Naive B cell (primary cell): Measurements from ENCODE around the gene TWNK. TPM values are rescaled to one million over a fixed set of nuclear protein-coding genes. Genes with fewer than 3 reads are reported as not detected.

Experiments
- ATAC-seq, 2 donors: fragments of 150-1000 bp; cut with Tn5 transposase; 2 replicates each; pipeline ENCODE4 v1.10.0; 2021; ENCODE audit warnings: low read depth in 2 of 2, mild to moderate bottlenecking in 2 of 2, moderate library complexity in 2 of 2
- DNase-seq: peaks from one replicate; pipeline ENCODE4 v3.0.0; 2022
- H3K27ac Mint-ChIP-seq, 6 donors: one replicate each; pipeline ENCODE4 v1.8.0; 2020 to 2022; ENCODE audit warnings: mild to moderate bottlenecking in 6 of 6, mixed read lengths in 6 of 6, moderate library complexity in 5 of 6, inconsistent platforms in 2 of 6
- H3K27me3 Mint-ChIP-seq, 3 donors: one replicate each; pipeline ENCODE4 v1.8.0; 2021 to 2022; ENCODE audit warnings: mixed read lengths in 3 of 3, mild to moderate bottlenecking in 1 of 3
- H3K36me3 Mint-ChIP-seq, 2 donors: one replicate each; pipeline ENCODE4 v1.8.0; 2020 to 2022; ENCODE audit warnings: mixed read lengths in 2 of 2, inconsistent platforms in 1 of 2, mild to moderate bottlenecking in 1 of 2
- H3K4me1 Mint-ChIP-seq, 3 donors: one replicate each; pipeline ENCODE4 v1.8.0; 2020 to 2022; ENCODE audit warnings: mixed read lengths in 3 of 3, inconsistent platforms in 1 of 3, mild to moderate bottlenecking in 1 of 3, moderate library complexity in 1 of 3
- H3K4me3 Mint-ChIP-seq, 8 donors: one replicate each; pipeline ENCODE4 v1.8.0; 2020 to 2022; ENCODE audit warnings: mild to moderate bottlenecking in 8 of 8, mixed read lengths in 8 of 8, moderate library complexity in 8 of 8, inconsistent platforms in 2 of 8
- H3K9me3 Mint-ChIP-seq, 7 donors: one replicate each; pipeline ENCODE4 v1.8.0; 2020 to 2022; ENCODE audit warnings: mixed read lengths in 7 of 7, mild to moderate bottlenecking in 5 of 7, inconsistent platforms in 2 of 7, moderate library complexity in 1 of 7
- polyA plus RNA-seq, 6 donors: library from polyadenylated mRNA; unstranded; fragments of 300-500 nt; fragmentation: Illumina TruSeq; gene quantifications; one replicate each; pipeline ENCODE4 v1.2.3, GENCODE V29; 2021; ENCODE audit warnings: low read depth in 6 of 6

Gene TWNK
- polyA plus RNA-seq: 10 to 100 TPM in 2 of 6 donors, 1 to 10 TPM in 3, not detected in 1; 5.5 to 13.3 (median 8.1) TPM

DNA sequence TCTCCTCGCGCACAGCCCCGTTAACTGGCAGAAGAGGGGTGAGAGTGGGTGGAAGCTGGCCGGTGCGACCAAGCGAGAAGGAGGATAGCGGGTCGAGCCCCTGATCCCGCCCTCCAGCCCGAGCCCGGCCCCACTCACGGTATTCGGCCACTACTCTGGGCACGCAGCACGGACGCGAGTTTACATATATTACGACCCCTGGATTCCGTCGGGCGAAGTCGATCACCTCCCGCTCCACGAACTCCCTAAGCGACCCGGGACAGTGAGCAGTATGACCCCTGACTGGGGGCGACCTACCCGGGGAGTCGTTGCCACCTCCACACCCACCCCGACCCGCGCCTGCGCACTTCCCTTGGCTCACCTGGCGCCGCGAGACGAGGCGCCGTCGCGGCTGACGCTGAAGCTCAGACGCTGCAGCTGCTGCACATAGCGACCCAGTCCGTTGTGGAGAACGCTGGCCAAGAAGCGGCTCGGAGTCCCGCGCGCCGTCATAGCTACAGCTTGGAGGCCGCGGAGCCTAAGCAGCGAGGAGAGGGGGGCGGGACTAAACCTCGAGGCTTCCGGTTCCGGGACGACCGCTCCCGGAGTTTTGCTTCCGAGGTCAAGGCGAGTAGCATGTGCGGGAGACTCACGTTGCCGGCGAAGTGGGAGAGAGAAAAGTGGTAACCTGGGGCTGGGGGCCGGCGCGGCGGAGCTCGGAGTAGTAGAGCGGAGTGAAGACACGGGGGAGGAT, at the start of gene TWNK, which contains the start of gene MRPL43:
TWNK (plus strand) TSS at position 592 of the 733 bp plus-strand sequence. CDS start 668 bp downstream, outside the sequence.
MRPL43 (minus strand) TSS at position 546 of the 733 bp plus-strand sequence; CDS start at position 492, 54 bp downstream.
- DNase-seq (peak; percentile 79), ATAC-seq (peak; percentile 96 to 97)
- H3K36me3 Mint-ChIP-seq: peaks cover 16 to 25% of the 10 kb centered on the region in 2 donors
- peak within 1 kb of the TSS; percentile 93 to 100 (median 98) for H3K4me3 Mint-ChIP-seq
- H3K27me3 Mint-ChIP-seq: no peaks in the 10 kb centered on the region
- peaks cover 29 to 48% (median 36%) of the 10 kb centered on the region in 3 donors for H3K4me1 Mint-ChIP-seq
- peaks cover 0 to 8% (median 0%) of the 10 kb centered on the region in 7 donors for H3K9me3 Mint-ChIP-seq
- peak within 1 kb of the TSS; percentile 86 to 97 (median 94) for H3K27ac Mint-ChIP-seq

DNA sequence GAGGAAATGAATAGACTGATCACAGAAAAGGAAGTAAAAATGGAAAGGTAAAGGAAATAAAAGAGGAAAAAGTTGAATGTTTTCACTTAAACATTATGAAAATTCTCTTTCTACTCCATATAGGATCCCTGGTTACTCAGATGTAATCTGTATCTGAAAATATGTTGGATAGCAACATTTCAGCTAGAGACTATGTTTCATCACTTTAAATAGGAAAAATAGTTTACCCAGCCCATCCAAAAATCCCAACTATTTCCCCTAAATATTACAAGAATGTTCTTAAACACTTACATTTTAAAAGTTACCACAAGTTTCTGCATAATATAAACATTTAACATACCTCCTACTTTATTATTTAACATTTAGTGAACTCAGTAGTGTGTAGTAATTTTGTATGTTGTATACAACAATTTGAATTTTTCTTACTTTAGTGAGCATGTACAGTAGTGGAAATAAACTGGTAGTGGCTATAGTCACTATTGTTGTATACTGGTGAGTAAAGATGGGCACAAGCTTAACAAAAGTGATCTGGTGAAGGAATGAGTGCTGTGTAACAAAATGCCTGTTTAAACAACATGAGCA, 47.5 kb upstream of the TWNK start:
- Mint-ChIP-seq H3K27me3 (no peaks in the 10 kb centered on the region), H3K4me3 (no peak overlapping the region), H3K27ac (peak overlapping the region in 1 of 6 donors; percentile 42), H3K9me3 (no peaks in the 10 kb centered on the region), H3K4me1 (peaks cover 0 to 3% (median 0%) of the 10 kb centered on the region in 3 donors), H3K36me3 (peaks cover 8 to 16% of the 10 kb centered on the region in 2 donors)
- DNase-seq: no peak
- ATAC-seq: no peak

DNA sequence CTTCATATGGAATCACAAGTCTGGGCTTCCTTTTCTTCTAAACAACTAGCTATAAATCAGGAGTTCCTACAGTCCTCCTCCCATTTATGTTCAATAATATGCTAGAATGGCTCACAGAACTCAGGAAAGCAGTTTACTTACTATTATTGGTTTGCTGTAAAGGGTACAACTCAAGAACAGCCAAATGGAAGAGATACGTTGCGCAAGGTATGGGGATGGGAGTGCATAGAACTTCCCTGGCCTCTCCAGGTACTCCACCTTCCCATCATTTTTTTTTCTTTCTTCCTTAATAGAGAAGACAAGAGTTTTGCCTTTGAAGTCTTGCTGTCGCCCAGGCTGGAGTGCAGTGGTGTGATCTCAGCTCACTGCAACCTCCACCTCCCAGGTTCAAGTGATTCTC, 45.1 kb upstream of the TWNK start:
- DNase-seq (no peak), ATAC-seq (no peak)
- Mint-ChIP-seq H3K9me3 (no peaks in the 10 kb centered on the region), H3K27me3 (no peaks in the 10 kb centered on the region), H3K4me1 (peaks cover 0 to 3% (median 0%) of the 10 kb centered on the region in 3 donors), H3K36me3 (peaks cover 8 to 16% of the 10 kb centered on the region in 2 donors), H3K4me3 (no peak overlapping the region), H3K27ac (no peak overlapping the region)

DNA sequence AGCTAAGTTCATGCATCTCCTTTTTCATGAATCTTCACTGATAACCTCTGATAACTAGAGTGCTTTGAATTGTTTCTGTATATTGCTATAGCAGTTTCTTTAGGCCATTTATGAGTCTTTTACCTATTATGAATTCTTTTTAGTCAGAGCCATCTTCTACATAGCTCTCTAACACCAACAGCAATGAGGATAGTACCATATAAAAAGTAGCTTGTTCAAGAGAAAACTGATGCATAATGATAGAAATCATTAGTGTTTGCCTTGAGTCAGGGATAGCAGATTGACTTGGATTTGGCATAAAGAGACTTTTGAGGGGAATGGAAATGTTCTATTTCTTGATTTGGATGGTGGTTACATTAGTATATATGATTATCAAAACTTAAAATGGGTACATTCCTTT, 43.8 kb upstream of the TWNK start:
- ATAC-seq: no peak
- H3K27ac Mint-ChIP-seq: no peak overlapping the region
- H3K4me1 Mint-ChIP-seq: peaks cover 0 to 3% (median 0%) of the 10 kb centered on the region in 3 donors
- no peak for DNase-seq
- H3K36me3 Mint-ChIP-seq: peaks cover 8 to 16% of the 10 kb centered on the region in 2 donors
- no peaks in the 10 kb centered on the region for H3K9me3 Mint-ChIP-seq
- no peak overlapping the region for H3K4me3 Mint-ChIP-seq
- H3K27me3 Mint-ChIP-seq: no peaks in the 10 kb centered on the region

DNA sequence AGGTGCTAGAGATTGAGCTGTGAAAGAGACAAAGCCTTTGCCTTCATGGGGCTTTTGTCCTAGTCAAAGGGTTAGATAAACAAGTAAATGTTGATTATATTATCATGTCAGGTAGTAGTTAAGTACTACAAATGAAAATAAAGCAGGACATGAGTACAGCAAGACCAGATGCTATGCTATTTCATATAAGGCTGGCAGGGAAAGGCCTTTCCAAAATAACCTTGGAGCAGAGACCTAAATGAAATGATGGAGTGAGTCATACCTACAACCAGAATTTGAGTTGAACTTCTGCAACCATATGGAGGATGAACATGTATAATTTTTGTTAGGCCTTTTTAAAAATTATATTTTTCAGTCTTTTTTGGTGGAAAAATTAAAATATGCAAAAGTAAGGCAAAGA, 41.6 kb upstream of the TWNK start:
- H3K27me3 Mint-ChIP-seq: no peaks in the 10 kb centered on the region
- ATAC-seq: no peak
- no peaks in the 10 kb centered on the region for H3K9me3 Mint-ChIP-seq
- H3K36me3 Mint-ChIP-seq: peaks cover 0 to 11% of the 10 kb centered on the region in 2 donors
- no peak for DNase-seq
- H3K4me1 Mint-ChIP-seq: no peaks in the 10 kb centered on the region
- H3K4me3 Mint-ChIP-seq: no peak overlapping the region
- no peak overlapping the region for H3K27ac Mint-ChIP-seq

DNA sequence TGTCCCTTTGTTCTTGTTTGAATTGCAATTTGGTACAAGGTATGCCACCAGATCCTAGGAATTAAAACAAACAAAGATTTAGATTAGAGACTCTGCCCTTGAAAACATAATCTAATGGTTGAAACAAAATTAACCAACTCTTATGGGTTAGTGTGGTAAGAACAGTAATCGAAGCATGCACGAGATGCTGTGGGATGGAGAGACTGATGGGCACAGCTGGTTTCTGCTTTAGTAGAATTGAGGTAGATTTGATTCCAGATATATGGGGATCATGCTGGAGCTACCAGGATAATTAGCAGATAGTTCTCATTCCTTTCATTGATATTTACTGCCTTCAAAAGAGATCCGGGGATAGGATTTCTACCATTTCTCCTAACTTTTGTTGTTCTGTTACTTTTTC, 38.4 kb upstream of the TWNK start:
- Mint-ChIP-seq H3K4me1 (no peaks in the 10 kb centered on the region), H3K9me3 (no peaks in the 10 kb centered on the region), H3K27me3 (no peaks in the 10 kb centered on the region), H3K4me3 (no peak overlapping the region), H3K36me3 (peaks cover 0 to 1% of the 10 kb centered on the region in 2 donors), H3K27ac (peak overlapping the region in 1 of 6 donors; percentile 24)
- DNase-seq: no peak
- no peak for ATAC-seq

DNA sequence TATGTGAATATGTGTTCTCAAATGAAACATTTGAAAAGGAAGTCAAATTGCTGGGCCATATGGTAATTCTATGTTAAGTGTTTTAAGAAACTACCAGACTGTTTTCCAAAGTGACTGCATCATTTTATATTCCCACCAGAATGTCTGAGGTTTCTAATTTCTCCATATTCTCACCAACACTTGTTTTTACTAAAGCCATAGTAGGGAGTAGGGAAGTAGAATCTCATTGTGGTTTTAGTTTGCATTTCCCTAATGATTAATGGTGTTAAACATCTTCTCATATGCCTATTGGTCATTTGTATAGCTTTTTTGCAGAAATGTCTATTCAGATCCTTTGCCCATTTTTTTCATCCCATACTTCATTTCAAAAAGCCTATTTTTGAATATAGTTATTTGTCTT, 27.1 kb upstream of the TWNK start:
- DNase-seq (no peak), ATAC-seq (no peak)
- Mint-ChIP-seq H3K36me3 (peaks cover 8 to 26% of the 10 kb centered on the region in 2 donors), H3K4me1 (no peaks in the 10 kb centered on the region), H3K27ac (no peak overlapping the region), H3K27me3 (no peaks in the 10 kb centered on the region), H3K9me3 (no peaks in the 10 kb centered on the region), H3K4me3 (no peak overlapping the region)

DNA sequence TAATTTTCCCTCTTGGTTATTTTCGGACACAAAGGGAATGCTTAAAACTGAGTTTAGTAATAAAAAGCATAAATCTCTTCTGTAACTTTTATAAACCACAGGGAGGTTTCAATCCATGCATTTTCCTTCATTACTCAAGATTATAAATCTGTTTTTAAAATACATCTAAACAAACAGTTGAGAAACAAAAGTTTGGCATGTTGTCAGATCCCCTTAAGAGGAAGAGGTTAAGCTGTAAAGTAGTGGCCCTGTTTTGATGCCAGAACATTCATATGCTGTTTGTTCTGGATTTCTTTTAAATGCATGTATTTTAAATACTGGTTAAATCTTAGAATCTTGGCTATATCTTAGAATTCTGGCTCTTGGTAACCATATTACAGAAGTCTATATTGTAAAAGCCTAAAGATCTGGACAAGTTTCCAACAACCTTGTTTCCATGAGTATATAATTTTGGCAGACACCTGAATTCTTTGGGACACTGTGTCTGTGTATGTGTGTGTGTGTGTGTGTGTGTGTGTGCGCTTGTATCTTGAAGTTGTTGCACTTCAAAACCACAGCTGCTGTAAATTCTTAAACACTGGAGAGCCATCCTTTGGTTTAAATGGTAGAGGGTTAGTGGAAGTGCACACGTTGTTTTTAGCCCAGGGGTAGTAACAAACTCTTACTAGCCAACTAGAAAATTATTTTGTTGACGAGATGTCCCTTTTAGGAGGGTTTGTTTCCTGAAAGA, 24.8 kb upstream of the TWNK start:
- peaks cover 0 to 2% (median 0%) of the 10 kb centered on the region in 3 donors for H3K27me3 Mint-ChIP-seq

DNA sequence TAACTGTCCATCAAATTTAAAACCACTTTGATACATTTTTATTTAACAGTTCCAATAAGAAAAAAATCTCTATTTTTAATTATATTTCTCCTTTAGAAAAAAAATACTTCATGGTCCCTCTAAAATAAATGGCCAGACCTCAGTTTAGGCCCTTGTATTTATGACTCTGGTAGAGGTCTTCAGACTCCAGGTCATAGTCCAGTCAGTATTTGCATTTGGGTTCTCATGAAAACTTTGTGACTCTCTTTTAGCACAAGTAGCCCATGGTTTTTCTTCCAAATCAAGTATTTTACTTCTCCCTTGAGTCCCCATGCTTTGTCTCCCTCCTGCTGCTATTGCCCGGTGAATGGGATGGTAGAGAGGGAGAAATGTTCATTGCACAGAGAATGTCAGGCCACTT, 23.5 kb upstream of the TWNK start:
- DNase-seq (no peak), ATAC-seq (no peak)
- Mint-ChIP-seq H3K27ac (no peak overlapping the region), H3K9me3 (no peaks in the 10 kb centered on the region), H3K36me3 (peaks cover 4 to 22% of the 10 kb centered on the region in 2 donors), H3K27me3 (peaks cover 0 to 5% (median 0%) of the 10 kb centered on the region in 3 donors), H3K4me3 (no peak overlapping the region), H3K4me1 (peaks cover 6 to 7% (median 6%) of the 10 kb centered on the region in 3 donors)

More for the DNA sequence above, 24.8 kb upstream of the TWNK start:
- ATAC-seq (no peak), DNase-seq (no peak)
- H3K36me3 Mint-ChIP-seq: peaks cover 8 to 26% of the 10 kb centered on the region in 2 donors
- H3K4me1 Mint-ChIP-seq: no peaks in the 10 kb centered on the region
- no peak overlapping the region for H3K27ac Mint-ChIP-seq
- H3K4me3 Mint-ChIP-seq: no peak overlapping the region
- no peaks in the 10 kb centered on the region for H3K9me3 Mint-ChIP-seq

DNA sequence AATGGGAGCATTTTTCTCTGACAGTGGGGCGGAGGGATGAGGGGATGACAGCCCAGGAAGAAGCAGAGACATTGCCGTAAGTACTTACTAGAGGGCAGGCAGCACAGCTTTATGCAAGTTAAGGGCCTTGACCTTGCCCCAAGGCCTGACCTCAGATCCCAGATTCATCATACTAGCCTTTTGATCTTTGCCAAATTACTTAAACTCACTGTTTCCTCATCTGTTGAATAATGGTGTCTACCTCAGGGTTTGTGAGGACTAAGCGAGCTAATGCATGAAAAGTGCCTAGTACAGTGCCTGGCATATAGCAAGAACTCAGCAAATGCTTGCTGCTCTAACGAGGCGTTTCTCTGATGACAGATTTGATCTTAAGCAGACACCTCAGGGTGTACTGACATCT, 21.5 kb upstream of the TWNK start:
- ATAC-seq (no peak), DNase-seq (no peak)
- Mint-ChIP-seq H3K27ac (no peak overlapping the region), H3K4me1 (peaks cover 10 to 18% (median 14%) of the 10 kb centered on the region in 3 donors), H3K4me3 (peak overlapping the region in 1 of 8 donors; percentile 9), H3K36me3 (peaks cover 0 to 8% of the 10 kb centered on the region in 2 donors), H3K9me3 (no peaks in the 10 kb centered on the region), H3K27me3 (peaks cover 0 to 5% (median 0%) of the 10 kb centered on the region in 3 donors)

DNA sequence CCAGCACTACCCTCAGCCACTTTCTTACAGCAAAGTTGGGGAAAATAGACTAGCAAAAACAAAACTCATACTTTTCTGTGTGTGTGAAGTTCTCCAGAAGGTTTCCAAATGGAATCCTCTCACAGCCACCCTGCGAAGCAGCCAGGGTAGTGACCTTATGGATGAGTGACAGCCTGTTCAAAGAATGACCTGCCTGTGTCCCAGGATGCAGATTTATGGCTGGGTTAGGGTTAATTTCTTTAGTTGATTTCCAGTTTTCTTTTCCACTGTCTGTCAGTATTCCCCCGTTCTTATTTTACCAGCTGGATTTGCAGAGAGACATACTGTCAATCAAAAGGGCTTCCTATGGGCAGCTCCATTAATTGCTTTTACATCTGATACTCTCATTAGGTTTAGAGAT, 20.5 kb upstream of the TWNK start:
- H3K4me3 Mint-ChIP-seq: peak overlapping the region in 1 of 8 donors; percentile 21
- DNase-seq: no peak
- H3K27ac Mint-ChIP-seq: no peak overlapping the region
- H3K27me3 Mint-ChIP-seq: peaks cover 0 to 5% (median 0%) of the 10 kb centered on the region in 3 donors
- H3K9me3 Mint-ChIP-seq: no peaks in the 10 kb centered on the region
- peaks cover 0 to 8% of the 10 kb centered on the region in 2 donors for H3K36me3 Mint-ChIP-seq
- ATAC-seq: no peak
- H3K4me1 Mint-ChIP-seq: peaks cover 10 to 18% (median 16%) of the 10 kb centered on the region in 3 donors

DNA sequence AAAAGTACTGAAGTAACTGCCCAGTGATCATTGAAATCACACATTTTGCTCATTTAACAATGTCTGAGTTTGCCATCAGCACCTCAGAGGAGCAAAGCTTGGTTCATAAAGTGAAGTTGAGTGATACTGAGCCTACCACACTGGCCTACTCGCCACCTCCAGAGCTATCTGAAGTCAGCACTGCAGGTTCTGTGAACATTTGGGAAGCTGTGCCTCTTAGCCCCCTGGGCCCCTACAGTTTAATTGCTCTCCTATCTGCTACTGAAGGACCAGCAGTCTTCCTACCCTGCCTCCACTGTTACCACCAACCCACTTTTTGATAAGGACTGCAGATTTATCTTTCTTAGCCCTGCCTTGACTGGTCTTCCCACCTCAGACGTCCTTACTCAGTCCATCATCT, 20.0 kb upstream of the TWNK start:
- Mint-ChIP-seq H3K27ac (no peak overlapping the region), H3K36me3 (peaks cover 0 to 8% of the 10 kb centered on the region in 2 donors), H3K9me3 (no peaks in the 10 kb centered on the region), H3K27me3 (peaks cover 0 to 5% (median 0%) of the 10 kb centered on the region in 3 donors), H3K4me1 (peaks cover 10 to 18% (median 16%) of the 10 kb centered on the region in 3 donors), H3K4me3 (no peak overlapping the region)
- no peak for ATAC-seq
- DNase-seq: no peak

DNA sequence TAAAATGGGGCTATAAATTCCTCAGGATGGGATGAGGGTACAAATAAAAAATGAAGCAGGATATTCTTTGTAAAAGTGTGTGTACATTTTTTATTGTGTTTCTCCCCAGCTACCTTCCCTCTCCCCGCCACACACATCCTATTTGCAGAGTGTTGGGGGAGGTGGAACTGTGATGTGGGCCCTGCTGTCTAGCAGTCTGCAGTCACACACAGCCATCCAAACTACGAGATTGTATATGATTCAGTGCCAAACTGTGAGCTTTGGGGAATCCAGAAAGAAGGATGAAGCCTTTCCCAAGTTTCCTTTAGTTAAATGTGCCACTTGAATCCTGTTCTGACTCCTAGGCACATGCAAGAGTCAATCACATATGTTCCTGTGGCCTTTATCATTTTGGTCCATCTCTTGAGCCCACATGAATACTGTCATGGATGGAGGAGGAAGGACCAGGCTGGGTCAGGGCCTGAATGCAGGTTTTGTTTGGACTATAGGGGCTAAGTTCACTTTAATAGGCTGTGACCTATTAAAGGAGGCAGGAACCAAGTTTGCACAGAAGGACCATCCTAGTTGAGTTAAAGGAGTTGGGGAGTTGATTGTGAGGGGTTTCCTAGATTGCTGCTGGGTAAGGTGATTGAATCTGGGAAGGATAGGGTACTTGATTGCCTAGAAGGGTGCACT, 19.1 kb upstream of the TWNK start:
- peak overlapping the region in 2 of 6 donors; percentile 60 to 81 for H3K27ac Mint-ChIP-seq

More for the DNA sequence above, 19.1 kb upstream of the TWNK start:
- H3K4me1 Mint-ChIP-seq: peaks cover 10 to 18% (median 16%) of the 10 kb centered on the region in 3 donors
- H3K27me3 Mint-ChIP-seq: peaks cover 0 to 5% (median 0%) of the 10 kb centered on the region in 3 donors
- ATAC-seq: no peak
- peak overlapping the region; percentile 40 to 84 (median 75) for H3K4me3 Mint-ChIP-seq
- H3K9me3 Mint-ChIP-seq: peaks cover 0 to 2% (median 0%) of the 10 kb centered on the region in 7 donors
- DNase-seq: no peak
- H3K36me3 Mint-ChIP-seq: no peaks in the 10 kb centered on the region
